Fibroblast of lung (primary cell): Measurements from ENCODE around the gene NR6A1. TPM values are rescaled to one million over a fixed set of nuclear protein-coding genes. Genes with fewer than 3 reads are reported as not detected.

Source experiments
- DNase-seq, 2 donors: peaks; one replicate each; pipeline versions ENCODE4 v3.0.0 to v3.0.0-alpha.2; 2010; ENCODE audit warnings: low read depth in 2 of 2
- H2AFZ ChIP-seq: 2 replicates; pipeline ENCODE4 v1.5.1; 2012; ENCODE audit warnings: low read length, control low read depth, inconsistent platforms
- H3K27ac ChIP-seq: 2 replicates; pipeline ENCODE4 v1.5.1; 2011; ENCODE audit warnings: low read length, control low read depth; ENCODE audit not compliant: insufficient read depth
- H3K27me3 ChIP-seq: 2 replicates; pipeline ENCODE4 v1.5.1; 2011; ENCODE audit warnings: mild to moderate bottlenecking, low read length; ENCODE audit not compliant: control insufficient read depth, insufficient read depth
- H3K36me3 ChIP-seq: 2 replicates; pipeline ENCODE4 v1.5.1; 2011; ENCODE audit warnings: low read length; ENCODE audit not compliant: control insufficient read depth, insufficient read depth
- H3K4me1 ChIP-seq: 2 replicates; pipeline ENCODE4 v1.5.1; 2011; ENCODE audit warnings: low read length; ENCODE audit not compliant: control insufficient read depth, insufficient read depth; ENCODE audit errors: extremely low read depth
- H3K4me2 ChIP-seq: 2 replicates; pipeline ENCODE4 v1.5.1; 2011; ENCODE audit warnings: low read length, control low read depth; ENCODE audit not compliant: insufficient read depth; ENCODE audit errors: extremely low read depth
- H3K4me3 ChIP-seq, 4 experiments: fragments of 200-600 bp in 1 of 4; sonication (generic) in 1 of 4; replicated peaks in 1 of 4; 2 replicates each; pipeline ENCODE4 v1.5.1; 2011 to 2016; ENCODE audit warnings: low read length in 4 of 4, low read depth in 3 of 4, mild to moderate bottlenecking in 3 of 4, control low read depth in 2 of 4, inconsistent platforms in 1 of 4, mixed read lengths in 1 of 4; ENCODE audit not compliant: insufficient read depth in 1 of 4; ENCODE audit errors: control extremely low read depth in 1 of 4
- H3K79me2 ChIP-seq: 2 replicates; pipeline ENCODE4 v1.5.1; 2012; ENCODE audit warnings: mild to moderate bottlenecking, low read length, inconsistent platforms; ENCODE audit not compliant: control insufficient read depth, insufficient read depth
- H3K9ac ChIP-seq: 2 replicates; pipeline ENCODE4 v1.5.1; 2011; ENCODE audit warnings: mild to moderate bottlenecking, low read length, control low read depth; ENCODE audit not compliant: insufficient read depth
- H3K9me3 ChIP-seq: 2 replicates; pipeline ENCODE4 v1.5.1; 2012; ENCODE audit warnings: low read depth, low read length; ENCODE audit not compliant: control insufficient read depth, insufficient read depth
- H4K20me1 ChIP-seq: 2 replicates; pipeline ENCODE4 v1.5.1; 2011; ENCODE audit warnings: low read length; ENCODE audit not compliant: control insufficient read depth, insufficient read depth; ENCODE audit errors: extremely low read depth
- CTCF ChIP-seq, 2 donors: IDR thresholded peaks in 1 of 2; conservative IDR thresholded peaks in 1 of 2; 1 replicate in 1 of 2; 2 replicates in 1 of 2; pipeline ENCODE4 v1.5.1; 2011 to 2012; ENCODE audit warnings: low read length in 2 of 2, control low read depth in 1 of 2, inconsistent platforms in 1 of 2, low read depth in 1 of 2, mild to moderate bottlenecking in 1 of 2
- EZH2 ChIP-seq: IDR thresholded peaks from 2 replicates; pipeline ENCODE4 v1.5.1; 2012; ENCODE audit warnings: low read length, control low read depth, mild to moderate bottlenecking; ENCODE audit errors: missing control alignments
- polyA plus RNA-seq, 2 donors: library from polyadenylated mRNA; depleted of rRNA in 1 of 2; stranded (reverse) in 1 of 2; unstranded in 1 of 2; fragments of >200 nt; gene quantifications; 2 replicates each; pipeline ENCODE4 v1.2.1, GENCODE V29; 2011 to 2012; ENCODE audit warnings: missing spikeins in 1 of 2
- total RNA-seq: library from RNA; depleted of rRNA; stranded (reverse); fragments of >200 nt; gene quantifications from 2 replicates; pipeline ENCODE4 v1.2.1, GENCODE V29; 2014

The NR6A1 gene
- total and polyA plus RNA-seq, 2 donors (not counting 1 experiment from before 2014, with no cell fraction given): 0.07 to 0.50 TPM

DNA sequence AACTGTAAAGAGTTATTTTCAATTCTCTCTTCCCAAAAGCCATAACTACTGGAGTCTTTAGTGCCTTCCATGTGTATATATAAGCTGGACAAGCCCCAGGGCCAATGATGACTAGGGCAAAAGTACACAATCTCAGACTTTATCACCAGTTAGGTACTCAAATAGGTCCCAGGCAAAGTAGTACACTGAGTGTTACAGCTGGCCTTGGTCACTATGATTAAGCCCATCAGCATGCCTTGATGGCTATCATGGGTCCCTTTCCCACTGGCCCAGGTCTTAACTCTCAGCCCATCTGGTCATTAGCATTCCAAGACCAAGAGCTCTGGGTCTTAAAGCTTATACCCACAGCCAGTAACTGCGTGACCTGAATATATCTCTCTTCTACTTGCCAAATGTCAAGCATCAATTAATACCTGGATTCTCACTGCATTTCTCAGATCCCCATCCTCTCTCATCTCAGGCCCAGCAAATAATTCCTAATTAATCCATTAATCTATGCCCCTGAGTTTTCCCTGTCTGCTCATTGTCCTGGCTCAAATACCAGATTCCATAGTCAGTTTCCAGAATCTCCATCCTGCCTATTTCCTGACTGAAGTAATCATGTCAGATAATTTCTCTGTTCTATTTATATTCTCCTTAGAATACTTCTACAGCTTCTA lies 62.3 kb downstream of the NR6A1 start:
- TF ChIP-seq EZH2: no peak
- no peak for TF ChIP-seq CTCF (conservative IDR thresholded peaks at IDR 0.05 in 1 of 2, IDR thresholded peaks at IDR 0.05 in 1 of 2; ENCODE audit: low read depth in 1 of 2, low read length in 2 of 2)
- Histone ChIP-seq H4K20me1 (no peaks in the 10 kb centered on the region), H3K9ac (no peak overlapping the region), H3K4me3 (no peak overlapping the region), H2AFZ (no peak overlapping the region), H3K4me1 (no peaks in the 10 kb centered on the region), H3K27me3 (no peaks in the 10 kb centered on the region), H3K4me2 (no peak overlapping the region), H3K9me3 (no peaks in the 10 kb centered on the region), H3K79me2 (no peaks in the 10 kb centered on the region), H3K27ac (no peak overlapping the region), H3K36me3 (no peaks in the 10 kb centered on the region)
- peak in 1 of 2 donors; percentile 89 for DNase-seq

- no peaks in the 10 kb centered on the region for H3K27me3 ChIP-seq
- H3K9ac ChIP-seq: no peak overlapping the region
- H2AFZ ChIP-seq: no peak overlapping the region
- no peak overlapping the region for H3K4me2 ChIP-seq
- no peaks in the 10 kb centered on the region for H3K79me2 ChIP-seq
- H4K20me1 ChIP-seq: no peaks in the 10 kb centered on the region
- H3K9me3 ChIP-seq: no peaks in the 10 kb centered on the region
- TF ChIP-seq EZH2: no peak
- TF ChIP-seq CTCF (conservative IDR thresholded peaks at IDR 0.05 in 1 of 2, IDR thresholded peaks at IDR 0.05 in 1 of 2; ENCODE audit: low read depth in 1 of 2, low read length in 2 of 2): no peak
- no peak overlapping the region for H3K4me3 ChIP-seq
- DNase-seq: peak in 1 of 2 donors; percentile 29
- no peaks in the 10 kb centered on the region for H3K36me3 ChIP-seq
- H3K4me1 ChIP-seq: no peaks in the 10 kb centered on the region
- H3K27ac ChIP-seq: no peak overlapping the region
Observed at GRCh38 chr9:124708074-124708473, 63.0 kb downstream of the NR6A1 start.

GRCh38 chr9:124707666-124708065 lies 63.4 kb downstream of the NR6A1 start:
- H3K9ac ChIP-seq: no peak overlapping the region
- H3K4me2 ChIP-seq: no peak overlapping the region
- H3K27ac ChIP-seq: no peak overlapping the region
- peak in 1 of 2 donors; percentile 49 for DNase-seq
- no peaks in the 10 kb centered on the region for H3K36me3 ChIP-seq
- TF ChIP-seq EZH2 (no peak), CTCF (conservative IDR thresholded peaks at IDR 0.05 in 1 of 2, IDR thresholded peaks at IDR 0.05 in 1 of 2; ENCODE audit: low read depth in 1 of 2, low read length in 2 of 2) (no peak)
- no peak overlapping the region for H2AFZ ChIP-seq
- H4K20me1 ChIP-seq: no peaks in the 10 kb centered on the region
- H3K4me1 ChIP-seq: no peaks in the 10 kb centered on the region
- no peaks in the 10 kb centered on the region for H3K27me3 ChIP-seq
- H3K4me3 ChIP-seq: no peak overlapping the region
- no peaks in the 10 kb centered on the region for H3K9me3 ChIP-seq
- H3K79me2 ChIP-seq: no peaks in the 10 kb centered on the region
